GM12891 (cell line): ENCODE data around the gene OR5AN1.

Experiments
- DNase-seq: peaks from one replicate; pipeline ENCODE4 v3.0.0; 2011; ENCODE audit warnings: low spot score; ENCODE audit not compliant: insufficient read length
- FAIRE-seq: peaks from 2 replicates; lab custom pipeline; 2011; peaks lifted over from hg19 to GRCh38; lab: Jason Lieb, UNC
- PAX5 ChIP-seq: IDR thresholded peaks from 2 replicates; pipeline ENCODE4 v1.6.1; 2011; ENCODE audit warnings: low read length, moderate library complexity, mild to moderate bottlenecking; ENCODE audit not compliant: insufficient read depth, severe bottlenecking
- POLR2A ChIP-seq: IDR thresholded peaks from 2 replicates; pipeline ENCODE4 v1.6.1; 2011; ENCODE audit warnings: low read depth, low read length, control low read depth
- POLR2AphosphoS5 ChIP-seq: IDR thresholded peaks from 2 replicates; pipeline ENCODE4 v1.6.1; 2011; ENCODE audit warnings: low read depth, low read length, control low read depth
- POU2F2 ChIP-seq: IDR thresholded peaks from 2 replicates; pipeline ENCODE4 v1.6.1; 2011; ENCODE audit warnings: low read depth, mild to moderate bottlenecking, control low read depth, low read length, moderate library complexity
- SPI1 ChIP-seq: IDR thresholded peaks from 2 replicates; pipeline ENCODE4 v1.6.1; 2011; ENCODE audit warnings: low read depth, low read length, control low read depth
- TAF1 ChIP-seq: IDR thresholded peaks from 2 replicates; pipeline ENCODE4 v1.6.1; 2011; ENCODE audit warnings: low read depth, low read length, control low read depth

OR5AN1 gene

DNA sequence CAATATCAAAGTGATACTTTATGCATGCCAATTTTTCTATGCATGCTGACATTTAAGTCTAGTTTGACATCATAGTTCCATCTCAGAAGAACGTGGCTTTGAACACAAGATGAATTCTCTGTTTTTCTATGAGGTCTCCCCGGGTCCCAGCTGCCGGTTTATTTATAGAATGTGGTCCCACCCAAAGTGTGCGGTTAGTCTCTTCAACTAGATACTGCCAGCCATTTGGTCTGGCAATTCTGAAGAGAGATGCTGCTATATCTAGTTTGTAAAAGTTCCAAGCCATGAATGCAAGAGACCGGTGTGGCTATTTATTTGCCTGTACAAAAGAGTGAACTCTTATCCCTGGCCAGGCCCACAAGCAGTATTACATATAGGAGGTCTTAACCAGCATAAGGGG, 58.3 kb downstream of the OR5AN1 start:
- FAIRE-seq (no peak), DNase-seq (no peak)
- TF ChIP-seq POLR2AphosphoS5: no peak
- no peak for TF ChIP-seq POLR2A
- no peak for TF ChIP-seq SPI1
- no peak for TF ChIP-seq PAX5
- no peak for TF ChIP-seq TAF1
- no peak for TF ChIP-seq POU2F2

DNA sequence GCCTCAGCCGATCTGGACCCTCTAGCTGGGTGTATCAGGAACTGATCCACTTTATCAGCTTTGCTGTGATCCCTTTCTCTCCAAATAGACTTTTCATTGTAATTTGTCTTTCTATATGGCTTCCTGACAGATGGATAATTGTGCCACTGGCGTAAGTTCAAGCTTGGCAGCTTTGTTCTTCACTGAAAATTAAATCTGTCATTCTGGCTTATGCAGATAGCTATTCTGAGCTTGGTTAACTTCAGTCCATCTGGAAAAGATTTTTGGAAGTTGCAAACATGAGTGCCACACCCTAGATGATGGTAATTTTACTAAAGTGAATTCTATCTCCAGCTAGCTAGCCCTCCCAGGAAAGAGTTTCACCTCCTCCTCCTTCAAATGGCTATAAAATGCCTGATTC, 59.5 kb downstream of the OR5AN1 start:
- FAIRE-seq (no peak), DNase-seq (no peak)
- TF ChIP-seq SPI1 (no peak), TAF1 (no peak), POU2F2 (no peak), POLR2AphosphoS5 (no peak)
